ENCODE results near the gene PLAU. TPM values are rescaled to one million over a fixed set of nuclear protein-coding genes. Genes with fewer than 3 reads are reported as not detected.

The PLAU gene
- total and polyA plus RNA-seq, 10 of the 15 experiments (the other 5 are each of a cell fraction or from before 2014, with no cell fraction given) = 2.5 to 20.9 (median 11.5) TPM

DNA sequence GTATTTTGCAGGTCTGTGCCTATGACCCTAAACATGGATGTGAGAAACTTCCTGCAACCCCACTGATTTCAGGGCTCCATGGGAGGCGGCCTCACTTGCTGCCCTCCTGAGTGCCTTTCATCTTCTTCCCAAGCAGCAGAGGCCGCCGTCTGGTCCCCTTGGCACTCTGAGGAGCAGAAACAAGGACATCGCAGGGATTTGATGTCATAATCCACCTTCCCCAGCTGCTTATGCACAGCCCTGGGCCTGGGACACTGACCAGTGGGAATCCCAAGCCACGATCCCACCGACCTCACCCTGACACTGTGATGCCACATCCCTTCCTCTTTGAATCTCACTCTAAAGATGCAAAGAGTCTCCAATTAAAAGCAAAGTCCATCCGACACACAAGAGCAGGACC is 44.3 kb upstream of the PLAU start (continued):
- no peak for TF ChIP-seq FOXM1 (IDR thresholded peaks at IDR 0.05; ENCODE audit: low read depth, low read length)
- no peak for TF ChIP-seq ZNF274 (IDR thresholded peaks at IDR 0.05; ENCODE audit: insufficient read depth, insufficient read length)
- TF ChIP-seq PKNOX1 (IDR thresholded peaks at IDR 0.05) = no peak
- no peak for TF ChIP-seq IKZF1 (conservative IDR thresholded peaks at IDR 0.05)
- no peak for TF ChIP-seq SIN3A (IDR thresholded peaks at IDR 0.05; ENCODE audit: low read depth, low read length)

- DNase-seq (ENCODE audit: low read depth, low spot score) = no peak
- H3K79me2 ChIP-seq (ENCODE audit: control insufficient read depth, insufficient read depth, low read length) = peaks cover 3% of the 10 kb centered on the region
- no peaks in the 10 kb centered on the region for H3K9me3 ChIP-seq (replicated peaks; ENCODE audit: control insufficient read depth, insufficient read depth, low read length)
- POLR2A ChIA-PET = interaction anchor here (1.3 to 2.7 kb wide), 2 partner anchors 8 to 57 kb away, joined by 3 to 17 read pairs; partner anchors contain the start of gene CAMK2G
- WGBS (ENCODE audit: insufficient coverage, insufficient replicate concordance, low lambda C conversion rate, missing lambda C conversion rate) = 92% methylated on average over 10 of the region's 10 CpGs
- H3K4me2 ChIP-seq (ENCODE audit: control insufficient read depth, insufficient read depth) = no peak overlapping the region
- no peaks in the 10 kb centered on the region for H3K27me3 ChIP-seq (replicated peaks in 1 of 2; ENCODE audit: control insufficient read depth in 2 of 2, insufficient read depth in 2 of 2, low read length in 1 of 2)
- H2AFZ ChIP-seq (ENCODE audit: control insufficient read depth, low read depth, low read length) = no peak overlapping the region
- intact Hi-C loops (cut with micrococcal nuclease; ENCODE audit: unreplicated experiment) (no loop called here), in situ Hi-C loops (cut with MboI) (no loop called here)
- SMC1A ChIA-PET (ENCODE audit: uncharacterized antibody, unreplicated experiment) = interaction anchor here (0.9 to 7.6 kb wide), 3 partner anchors 10 to 17 kb away, joined by 3 to 58 read pairs (median 8); no protein-coding TSS in a partner anchor
- H3K4me3 ChIP-seq = no peak overlapping the region
- BruUV-seq (replicated peaks) = no TSS peak
- H3K36me3 ChIP-seq (ENCODE audit: control insufficient read depth in 2 of 2, insufficient read depth in 2 of 2, low read length in 1 of 2) = peaks cover 0 to 2% of the 10 kb centered on the region in 2 experiments; a peak in 3 of 4 replicates
- H3K9ac ChIP-seq (ENCODE audit: control insufficient read depth, insufficient read depth, low read length) = no peak overlapping the region
- FAIRE-seq = no peak
- RAD21 ChIA-PET (ENCODE audit: unreplicated experiment) = interaction anchor here (1.2 to 12.8 kb wide), 2 partner anchors 10 to 84 kb away, joined by 3 to 149 read pairs; partner anchors contain the start of gene CAMK2G
- ATAC-seq = no peak
- TF ChIP-seq GABPA (IDR thresholded peaks at IDR 0.05; ENCODE audit: low read depth) (no peak), ZNF384 (IDR thresholded peaks at IDR 0.05; ENCODE audit: borderline replicate concordance, low read depth, low read length) (no peak), KAT2A (conservative IDR thresholded peaks at IDR 0.05; ENCODE audit: control insufficient read depth, low read depth, low read length) (no peak), CHD1 (IDR thresholded peaks at IDR 0.05; ENCODE audit: low read depth, low read length) (no peak), SREBF2 (IDR thresholded peaks at IDR 0.05; ENCODE audit: low read length) (no peak)
- no peak overlapping the region for H3K27ac ChIP-seq (ENCODE audit: control insufficient read depth, insufficient read depth)
- peaks cover 24% of the 10 kb centered on the region for H3K4me1 ChIP-seq (ENCODE audit: control insufficient read depth, insufficient read depth, low read length)
- H4K20me1 ChIP-seq (ENCODE audit: control insufficient read depth, insufficient read depth) = no peaks in the 10 kb centered on the region
- CTCF ChIA-PET = interaction anchor here (1.1 to 4.4 kb wide), 3 partner anchors 11 to 18 kb away, joined by 3 to 28 read pairs (median 4); no protein-coding TSS in a partner anchor
These were observed 43.7 kb upstream of the PLAU start for GRCh38 chr10:73867126-73867807.

All from GM12878 (cell line).